HepG2 (cell line): ENCODE measurements around the gene KAT6B. TPM values are rescaled to one million over a fixed set of nuclear protein-coding genes. Genes with fewer than 3 reads are reported as not detected.

ENCODE experiments used
- CBFB ChIP-seq: sonication (generic); formaldehyde crosslinking; IDR thresholded peaks from 2 replicates; pipeline ENCODE4 v1.4.0; 2020; ENCODE audit warnings: missing genetic modification reagents
- CHD2 ChIP-seq: IDR thresholded peaks from 2 replicates; pipeline ENCODE4 v1.6.1; 2011; ENCODE audit warnings: low read depth, low read length, improper control_type of control experiment
- ERF ChIP-seq: IDR thresholded peaks from 2 replicates; pipeline ENCODE4 v1.6.1; 2018; ENCODE audit warnings: missing biosample characterization, missing genetic modification reagents
- ESRRA ChIP-seq: sonication (generic); formaldehyde crosslinking; IDR thresholded peaks from 2 replicates; pipeline ENCODE4 v1.5.1; 2020; ENCODE audit warnings: mild to moderate bottlenecking, low read depth, missing genetic modification reagents
- FOXO1 ChIP-seq: sonication (generic); formaldehyde crosslinking; IDR thresholded peaks from 2 replicates; pipeline ENCODE4 v1.4.0; 2020; ENCODE audit warnings: missing genetic modification reagents
- KAT8 ChIP-seq: IDR thresholded peaks from 2 replicates; pipeline ENCODE4 v1.6.1; 2016; ENCODE audit warnings: missing genetic modification reagents, missing compliant biosample characterization
- MAFF ChIP-seq: IDR thresholded peaks from 2 replicates; pipeline ENCODE4 v1.6.1; 2011; ENCODE audit warnings: low read depth, low read length, improper control_type of control experiment
- MNT ChIP-seq: fragments of 450-650 bp; IDR thresholded peaks from 2 replicates; pipeline ENCODE4 v1.6.1; 2016
- MZF1 ChIP-seq: sonication (generic); formaldehyde crosslinking; IDR thresholded peaks from 2 replicates; pipeline ENCODE4 v1.8.1; 2023; ENCODE audit warnings: mild to moderate bottlenecking, missing genetic modification reagents, borderline replicate concordance
- NFE2 ChIP-seq: sonication (generic); formaldehyde crosslinking; IDR thresholded peaks from 2 replicates; pipeline ENCODE4 v1.4.0; 2020; ENCODE audit warnings: missing genetic modification reagents
- SP1 ChIP-seq, 2 experiments: fragments of 450-650 bp in 1 of 2; sonication (generic) in 1 of 2; formaldehyde crosslinking in 1 of 2; IDR thresholded peaks; 2 replicates each; pipeline versions ENCODE4 v1.4.0 to v1.6.1; 2016 to 2020; ENCODE audit warnings: missing genetic modification reagents in 1 of 2
- TCF7 ChIP-seq: sonication (generic); IDR thresholded peaks from 2 replicates; pipeline ENCODE4 v1.6.1; 2016; ENCODE audit warnings: antibody characterized with exemption, low read depth
- ZMYM3 ChIP-seq: sonication (generic); formaldehyde crosslinking; IDR thresholded peaks from 2 replicates; pipeline ENCODE4 v1.5.1; 2020; ENCODE audit warnings: mild to moderate bottlenecking, missing genetic modification reagents
- ZNF138 ChIP-seq: sonication (generic); formaldehyde crosslinking; IDR thresholded peaks from 2 replicates; pipeline ENCODE4 v1.5.0; 2020; ENCODE audit warnings: mild to moderate bottlenecking, low read depth, missing genetic modification reagents
- polyA plus RNA-seq, 8 experiments: library from polyadenylated mRNA; depleted of rRNA in 3 of 8; stranded (reverse) in 7 of 8; unstranded in 1 of 8; fragments of >200 nt; fragmentation: Illumina TruSeq in 4 of 8; extraction: Trizol in 4 of 8; gene quantifications; 2 replicates each; pipeline versions ENCODE4 v1.2.1 to v1.2.3, GENCODE V29; 2011 to 2016; ENCODE audit warnings: low read depth in 4 of 8, missing spikeins in 1 of 8, mixed read lengths in 1 of 8; ENCODE audit not compliant: insufficient read depth in 1 of 8
- total RNA-seq, 5 experiments: library from RNA; depleted of rRNA; stranded (reverse); fragments of >200 nt; fragmentation: Illumina TruSeq; extraction: Trizol; gene quantifications; 2 replicates each; pipeline ENCODE4 v1.2.3, GENCODE V29; 2016; ENCODE audit warnings: low read depth in 1 of 5
- TF ChIP-seq, protein P1 (sequence below): sonication (generic); formaldehyde crosslinking; IDR thresholded peaks from 2 replicates; pipeline ENCODE4 v1.4.0; 2020; ENCODE audit warnings: mild to moderate bottlenecking, missing genetic modification reagents, borderline replicate concordance
- TF ChIP-seq, protein P2 (sequence below): IDR thresholded peaks from 2 replicates; pipeline ENCODE4 v1.6.1; 2016; ENCODE audit warnings: low read depth, missing genetic modification reagents, missing compliant biosample characterization

Gene KAT6B
- total and polyA plus RNA-seq, 2 of the 13 experiments (the other 11 are each of a cell fraction or from before 2014, with no cell fraction given) = 3.0 to 9.5 TPM

- peak; percentile 96 for TF ChIP-seq ESRRA
- no peak for TF ChIP-seq CBFB (CRISPR knock-in tag)
- TF ChIP-seq ERF (CRISPR knock-in tag) = no peak
- no peak for TF ChIP-seq SP1 (IDR thresholded peaks at IDR 0.05)
- TF ChIP-seq SP1 (CRISPR knock-in tag; IDR thresholded peaks at IDR 0.05) = no peak
- TF ChIP-seq CHD2 = no peak
- TF ChIP-seq MZF1 (CRISPR knock-in tag) = no peak
- no peak for TF ChIP-seq ZNF138
- peak; percentile 17; the same call in 1 of the 2 replicates for TF ChIP-seq KAT8 (CRISPR knock-in tag)
- peak; percentile 34; the same call in 1 of the 2 replicates for TF ChIP-seq ZMYM3 (CRISPR knock-in tag)
- no peak for TF ChIP-seq MNT
- TF ChIP-seq TCF7 = peak; percentile 76
- TF ChIP-seq FOXO1 (CRISPR knock-in tag) = peak; percentile 88
- TF ChIP-seq, protein P1, sequence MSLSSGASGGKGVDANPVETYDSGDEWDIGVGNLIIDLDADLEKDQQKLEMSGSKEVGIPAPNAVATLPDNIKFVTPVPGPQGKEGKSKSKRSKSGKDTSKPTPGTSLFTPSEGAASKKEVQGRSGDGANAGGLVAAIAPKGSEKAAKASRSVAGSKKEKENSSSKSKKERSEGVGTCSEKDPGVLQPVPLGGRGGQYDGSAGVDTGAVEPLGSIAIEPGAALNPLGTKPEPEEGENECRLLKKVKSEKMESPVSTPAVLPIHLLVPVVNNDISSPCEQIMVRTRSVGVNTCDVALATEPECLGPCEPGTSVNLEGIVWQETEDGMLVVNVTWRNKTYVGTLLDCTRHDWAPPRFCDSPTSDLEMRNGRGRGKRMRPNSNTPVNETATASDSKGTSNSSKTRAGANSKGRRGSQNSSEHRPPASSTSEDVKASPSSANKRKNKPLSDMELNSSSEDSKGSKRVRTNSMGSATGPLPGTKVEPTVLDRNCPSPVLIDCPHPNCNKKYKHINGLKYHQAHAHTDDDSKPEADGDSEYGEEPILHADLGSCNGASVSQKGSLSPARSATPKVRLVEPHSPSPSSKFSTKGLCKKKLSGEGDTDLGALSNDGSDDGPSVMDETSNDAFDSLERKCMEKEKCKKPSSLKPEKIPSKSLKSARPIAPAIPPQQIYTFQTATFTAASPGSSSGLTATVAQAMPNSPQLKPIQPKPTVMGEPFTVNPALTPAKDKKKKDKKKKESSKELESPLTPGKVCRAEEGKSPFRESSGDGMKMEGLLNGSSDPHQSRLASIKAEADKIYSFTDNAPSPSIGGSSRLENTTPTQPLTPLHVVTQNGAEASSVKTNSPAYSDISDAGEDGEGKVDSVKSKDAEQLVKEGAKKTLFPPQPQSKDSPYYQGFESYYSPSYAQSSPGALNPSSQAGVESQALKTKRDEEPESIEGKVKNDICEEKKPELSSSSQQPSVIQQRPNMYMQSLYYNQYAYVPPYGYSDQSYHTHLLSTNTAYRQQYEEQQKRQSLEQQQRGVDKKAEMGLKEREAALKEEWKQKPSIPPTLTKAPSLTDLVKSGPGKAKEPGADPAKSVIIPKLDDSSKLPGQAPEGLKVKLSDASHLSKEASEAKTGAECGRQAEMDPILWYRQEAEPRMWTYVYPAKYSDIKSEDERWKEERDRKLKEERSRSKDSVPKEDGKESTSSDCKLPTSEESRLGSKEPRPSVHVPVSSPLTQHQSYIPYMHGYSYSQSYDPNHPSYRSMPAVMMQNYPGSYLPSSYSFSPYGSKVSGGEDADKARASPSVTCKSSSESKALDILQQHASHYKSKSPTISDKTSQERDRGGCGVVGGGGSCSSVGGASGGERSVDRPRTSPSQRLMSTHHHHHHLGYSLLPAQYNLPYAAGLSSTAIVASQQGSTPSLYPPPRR = peak; percentile 73
- no peak for TF ChIP-seq NFE2 (CRISPR knock-in tag)
- TF ChIP-seq MAFF = no peak
- TF ChIP-seq, protein P2, sequence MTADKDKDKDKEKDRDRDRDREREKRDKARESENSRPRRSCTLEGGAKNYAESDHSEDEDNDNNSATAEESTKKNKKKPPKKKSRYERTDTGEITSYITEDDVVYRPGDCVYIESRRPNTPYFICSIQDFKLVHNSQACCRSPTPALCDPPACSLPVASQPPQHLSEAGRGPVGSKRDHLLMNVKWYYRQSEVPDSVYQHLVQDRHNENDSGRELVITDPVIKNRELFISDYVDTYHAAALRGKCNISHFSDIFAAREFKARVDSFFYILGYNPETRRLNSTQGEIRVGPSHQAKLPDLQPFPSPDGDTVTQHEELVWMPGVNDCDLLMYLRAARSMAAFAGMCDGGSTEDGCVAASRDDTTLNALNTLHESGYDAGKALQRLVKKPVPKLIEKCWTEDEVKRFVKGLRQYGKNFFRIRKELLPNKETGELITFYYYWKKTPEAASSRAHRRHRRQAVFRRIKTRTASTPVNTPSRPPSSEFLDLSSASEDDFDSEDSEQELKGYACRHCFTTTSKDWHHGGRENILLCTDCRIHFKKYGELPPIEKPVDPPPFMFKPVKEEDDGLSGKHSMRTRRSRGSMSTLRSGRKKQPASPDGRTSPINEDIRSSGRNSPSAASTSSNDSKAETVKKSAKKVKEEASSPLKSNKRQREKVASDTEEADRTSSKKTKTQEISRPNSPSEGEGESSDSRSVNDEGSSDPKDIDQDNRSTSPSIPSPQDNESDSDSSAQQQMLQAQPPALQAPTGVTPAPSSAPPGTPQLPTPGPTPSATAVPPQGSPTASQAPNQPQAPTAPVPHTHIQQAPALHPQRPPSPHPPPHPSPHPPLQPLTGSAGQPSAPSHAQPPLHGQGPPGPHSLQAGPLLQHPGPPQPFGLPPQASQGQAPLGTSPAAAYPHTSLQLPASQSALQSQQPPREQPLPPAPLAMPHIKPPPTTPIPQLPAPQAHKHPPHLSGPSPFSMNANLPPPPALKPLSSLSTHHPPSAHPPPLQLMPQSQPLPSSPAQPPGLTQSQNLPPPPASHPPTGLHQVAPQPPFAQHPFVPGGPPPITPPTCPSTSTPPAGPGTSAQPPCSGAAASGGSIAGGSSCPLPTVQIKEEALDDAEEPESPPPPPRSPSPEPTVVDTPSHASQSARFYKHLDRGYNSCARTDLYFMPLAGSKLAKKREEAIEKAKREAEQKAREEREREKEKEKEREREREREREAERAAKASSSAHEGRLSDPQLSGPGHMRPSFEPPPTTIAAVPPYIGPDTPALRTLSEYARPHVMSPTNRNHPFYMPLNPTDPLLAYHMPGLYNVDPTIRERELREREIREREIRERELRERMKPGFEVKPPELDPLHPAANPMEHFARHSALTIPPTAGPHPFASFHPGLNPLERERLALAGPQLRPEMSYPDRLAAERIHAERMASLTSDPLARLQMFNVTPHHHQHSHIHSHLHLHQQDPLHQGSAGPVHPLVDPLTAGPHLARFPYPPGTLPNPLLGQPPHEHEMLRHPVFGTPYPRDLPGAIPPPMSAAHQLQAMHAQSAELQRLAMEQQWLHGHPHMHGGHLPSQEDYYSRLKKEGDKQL = peak; percentile 60; the same call in 1 of the 2 replicates
Measured at GRCh38 chr10:74822101-74822500, 4.3 kb upstream of the KAT6B start (continued).
